ENCODE measurements around the gene GRIN2A. TPM values are rescaled to one million over a fixed set of nuclear protein-coding genes. Genes with fewer than 3 reads are reported as not detected.

Gene GRIN2A
- polyA plus RNA-seq, 1 donor from 2014 or later: 0.11 TPM

- Histone ChIP-seq H4K20me1 (ENCODE audit: insufficient read depth) (no peaks in the 10 kb centered on the region), H3K4me3 (ENCODE audit: low read length) (no peak overlapping the region)
Measured at GRCh38 chr16:9976601-9977000, 205.6 kb downstream of the GRIN2A start.

GRCh38 chr16:9971907-9972306, 210.3 kb downstream of the GRIN2A start:
- no peaks in the 10 kb centered on the region for H3K9me2 ChIP-seq (ENCODE audit: insufficient read depth, low read length)
- H3K4me3 ChIP-seq (ENCODE audit: low read length): no peak overlapping the region
- no peak overlapping the region for H2AFZ ChIP-seq (ENCODE audit: low read depth, low read length)
- no peak overlapping the region for H3K9ac ChIP-seq (ENCODE audit: low read length)
- TF ChIP-seq MXI1 (conservative IDR thresholded peaks at IDR 0.05; ENCODE audit: poor library complexity, severe bottlenecking) (no peak), POLR2AphosphoS5 (IDR thresholded peaks at IDR 0.05) (no peak), RAD21 (conservative IDR thresholded peaks at IDR 0.05) (no peak), EZH2 (IDR thresholded peaks at IDR 0.05; ENCODE audit: borderline replicate concordance, insufficient read depth, low read length, poor library complexity, severe bottlenecking) (no peak), SMC3 (conservative IDR thresholded peaks at IDR 0.05; ENCODE audit: poor library complexity) (no peak), TAF1 (IDR thresholded peaks at IDR 0.05; ENCODE audit: low read depth) (no peak)
- TF ChIP-seq, protein P1, sequence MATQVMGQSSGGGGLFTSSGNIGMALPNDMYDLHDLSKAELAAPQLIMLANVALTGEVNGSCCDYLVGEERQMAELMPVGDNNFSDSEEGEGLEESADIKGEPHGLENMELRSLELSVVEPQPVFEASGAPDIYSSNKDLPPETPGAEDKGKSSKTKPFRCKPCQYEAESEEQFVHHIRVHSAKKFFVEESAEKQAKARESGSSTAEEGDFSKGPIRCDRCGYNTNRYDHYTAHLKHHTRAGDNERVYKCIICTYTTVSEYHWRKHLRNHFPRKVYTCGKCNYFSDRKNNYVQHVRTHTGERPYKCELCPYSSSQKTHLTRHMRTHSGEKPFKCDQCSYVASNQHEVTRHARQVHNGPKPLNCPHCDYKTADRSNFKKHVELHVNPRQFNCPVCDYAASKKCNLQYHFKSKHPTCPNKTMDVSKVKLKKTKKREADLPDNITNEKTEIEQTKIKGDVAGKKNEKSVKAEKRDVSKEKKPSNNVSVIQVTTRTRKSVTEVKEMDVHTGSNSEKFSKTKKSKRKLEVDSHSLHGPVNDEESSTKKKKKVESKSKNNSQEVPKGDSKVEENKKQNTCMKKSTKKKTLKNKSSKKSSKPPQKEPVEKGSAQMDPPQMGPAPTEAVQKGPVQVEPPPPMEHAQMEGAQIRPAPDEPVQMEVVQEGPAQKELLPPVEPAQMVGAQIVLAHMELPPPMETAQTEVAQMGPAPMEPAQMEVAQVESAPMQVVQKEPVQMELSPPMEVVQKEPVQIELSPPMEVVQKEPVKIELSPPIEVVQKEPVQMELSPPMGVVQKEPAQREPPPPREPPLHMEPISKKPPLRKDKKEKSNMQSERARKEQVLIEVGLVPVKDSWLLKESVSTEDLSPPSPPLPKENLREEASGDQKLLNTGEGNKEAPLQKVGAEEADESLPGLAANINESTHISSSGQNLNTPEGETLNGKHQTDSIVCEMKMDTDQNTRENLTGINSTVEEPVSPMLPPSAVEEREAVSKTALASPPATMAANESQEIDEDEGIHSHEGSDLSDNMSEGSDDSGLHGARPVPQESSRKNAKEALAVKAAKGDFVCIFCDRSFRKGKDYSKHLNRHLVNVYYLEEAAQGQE (IDR thresholded peaks at IDR 0.05; ENCODE audit: borderline replicate concordance): no peak
- TF ChIP-seq, protein P2, sequence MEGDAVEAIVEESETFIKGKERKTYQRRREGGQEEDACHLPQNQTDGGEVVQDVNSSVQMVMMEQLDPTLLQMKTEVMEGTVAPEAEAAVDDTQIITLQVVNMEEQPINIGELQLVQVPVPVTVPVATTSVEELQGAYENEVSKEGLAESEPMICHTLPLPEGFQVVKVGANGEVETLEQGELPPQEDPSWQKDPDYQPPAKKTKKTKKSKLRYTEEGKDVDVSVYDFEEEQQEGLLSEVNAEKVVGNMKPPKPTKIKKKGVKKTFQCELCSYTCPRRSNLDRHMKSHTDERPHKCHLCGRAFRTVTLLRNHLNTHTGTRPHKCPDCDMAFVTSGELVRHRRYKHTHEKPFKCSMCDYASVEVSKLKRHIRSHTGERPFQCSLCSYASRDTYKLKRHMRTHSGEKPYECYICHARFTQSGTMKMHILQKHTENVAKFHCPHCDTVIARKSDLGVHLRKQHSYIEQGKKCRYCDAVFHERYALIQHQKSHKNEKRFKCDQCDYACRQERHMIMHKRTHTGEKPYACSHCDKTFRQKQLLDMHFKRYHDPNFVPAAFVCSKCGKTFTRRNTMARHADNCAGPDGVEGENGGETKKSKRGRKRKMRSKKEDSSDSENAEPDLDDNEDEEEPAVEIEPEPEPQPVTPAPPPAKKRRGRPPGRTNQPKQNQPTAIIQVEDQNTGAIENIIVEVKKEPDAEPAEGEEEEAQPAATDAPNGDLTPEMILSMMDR (IDR thresholded peaks at IDR 0.05; ENCODE audit: poor library complexity, severe bottlenecking): no peak
- H3K4me2 ChIP-seq (ENCODE audit: low read length): no peak overlapping the region
- no peaks in the 10 kb centered on the region for H3K9me3 ChIP-seq (ENCODE audit: low read length)
- no peaks in the 10 kb centered on the region for H3K36me3 ChIP-seq (ENCODE audit: insufficient read depth, low read length)
- no peaks in the 10 kb centered on the region for H3K27me3 ChIP-seq (ENCODE audit: insufficient read depth, low read depth, low read length)
- H3K27ac ChIP-seq (ENCODE audit: low read length): no peak overlapping the region
- no peaks in the 10 kb centered on the region for H3F3A ChIP-seq (ENCODE audit: insufficient read depth, low read length, poor library complexity, severe bottlenecking)
- no peaks in the 10 kb centered on the region for H4K20me1 ChIP-seq (ENCODE audit: insufficient read depth)
- H3K79me2 ChIP-seq (replicated peaks; ENCODE audit: insufficient read depth, low read length): no peaks in the 10 kb centered on the region

More at GRCh38 chr16:9976601-9977000, 205.6 kb downstream of the GRIN2A start:
- no peak for TF ChIP-seq RAD21 (conservative IDR thresholded peaks at IDR 0.05)
- TF ChIP-seq, protein P2 (IDR thresholded peaks at IDR 0.05; ENCODE audit: poor library complexity, severe bottlenecking): no peak
- TF ChIP-seq TAF1 (IDR thresholded peaks at IDR 0.05; ENCODE audit: low read depth): no peak
- TF ChIP-seq POLR2AphosphoS5 (IDR thresholded peaks at IDR 0.05): no peak
- no peak for TF ChIP-seq MXI1 (conservative IDR thresholded peaks at IDR 0.05; ENCODE audit: poor library complexity, severe bottlenecking)
- H3K9me2 ChIP-seq (ENCODE audit: insufficient read depth, low read length): no peaks in the 10 kb centered on the region
- H3F3A ChIP-seq (ENCODE audit: insufficient read depth, low read length, poor library complexity, severe bottlenecking): no peaks in the 10 kb centered on the region
- H2AFZ ChIP-seq (ENCODE audit: low read depth, low read length): no peak overlapping the region
- no peaks in the 10 kb centered on the region for H3K27me3 ChIP-seq (ENCODE audit: insufficient read depth, low read depth, low read length)
- no peak overlapping the region for H3K4me2 ChIP-seq (ENCODE audit: low read length)
- H3K27ac ChIP-seq (ENCODE audit: low read length): no peak overlapping the region
- no peaks in the 10 kb centered on the region for H3K79me2 ChIP-seq (replicated peaks; ENCODE audit: insufficient read depth, low read length)
- no peaks in the 10 kb centered on the region for H3K9me3 ChIP-seq (ENCODE audit: low read length)
- no peak overlapping the region for H3K9ac ChIP-seq (ENCODE audit: low read length)
- no peaks in the 10 kb centered on the region for H3K36me3 ChIP-seq (ENCODE audit: insufficient read depth, low read length)
